GM12878 (cell line): ENCODE data around the gene CCDC9B. TPM values are rescaled to one million over a fixed set of nuclear protein-coding genes. Genes with fewer than 3 reads are reported as not detected.

Source experiments
- ATAC-seq: fragments of 200-7000 bp; cut with Tn5 transposase; 3 replicates; pipeline ENCODE4 v1.9.1; 2020; ENCODE audit warnings: mild to moderate bottlenecking, moderate library complexity
- BruUV-seq: library from RNA; stranded (reverse); fragments of 400-500 nt; replicated peaks from 2 replicates; lab custom pipeline; 2021; lab: Mats Ljungman, UMichigan
- CTCF ChIA-PET: fragments of 300-600 bp; sonication (Branson Sonifier 250); formaldehyde crosslinking; extraction: SDS; loops from one replicate; lab custom pipeline; 2021; ENCODE audit warnings: inconsistent platforms; lab: Yijun Ruan, JAX
- POLR2A ChIA-PET: fragments of 350-600 bp; formaldehyde crosslinking; extraction: SDS; loops from one replicate; lab custom pipeline; 2021; ENCODE audit warnings: inconsistent platforms; lab: Charles Lee
- RAD21 ChIA-PET: fragments of 300-600 bp; sonication (Branson Sonifier 250); formaldehyde crosslinking; loops from one replicate; lab custom pipeline; 2023; ENCODE audit warnings: antibody characterized with exemption; ENCODE audit not compliant: unreplicated experiment; lab: Charles Lee
- SMC1A ChIA-PET: fragments of 300-600 bp; sonication (Branson Sonifier 250); formaldehyde crosslinking; loops from one replicate; lab custom pipeline; 2023; ENCODE audit not compliant: unreplicated experiment, uncharacterized antibody; lab: Charles Lee
- DNase-seq: peaks from one replicate; pipeline ENCODE4 v3.0.0-alpha.2; 2011; ENCODE audit warnings: low read depth, low spot score
- FAIRE-seq: peaks from 3 replicates; lab custom pipeline; 2011; peaks lifted over from hg19 to GRCh38; lab: Jason Lieb, UNC
- H2AFZ ChIP-seq: 2 replicates; pipeline ENCODE4 v1.6.0; 2011; ENCODE audit warnings: low read depth, low read length, control low read depth; ENCODE audit not compliant: control insufficient read depth
- H3K27ac ChIP-seq: 2 replicates; pipeline ENCODE4 v1.5.1; 2011; ENCODE audit warnings: control low read depth; ENCODE audit not compliant: control insufficient read depth, insufficient read depth
- H3K27me3 ChIP-seq, 2 experiments: replicated peaks in 1 of 2; 2 replicates each; pipeline versions ENCODE4 v1.6.0 to v1.6.1; 2011; ENCODE audit warnings: low read length in 1 of 2; ENCODE audit not compliant: control insufficient read depth in 2 of 2, insufficient read depth in 2 of 2
- H3K36me3 ChIP-seq, 2 experiments: 2 replicates each; pipeline ENCODE4 v1.5.1; 2011; ENCODE audit warnings: low read length in 1 of 2; ENCODE audit not compliant: control insufficient read depth in 2 of 2, insufficient read depth in 2 of 2
- H3K4me1 ChIP-seq: 2 replicates; pipeline ENCODE4 v1.6.1; 2011; ENCODE audit warnings: mild to moderate bottlenecking, low read length, moderate library complexity, mixed read lengths; ENCODE audit not compliant: control insufficient read depth, insufficient read depth
- H3K4me2 ChIP-seq: 2 replicates; pipeline ENCODE4 v1.6.0; 2011; ENCODE audit warnings: control low read depth; ENCODE audit not compliant: control insufficient read depth, insufficient read depth
- H3K4me3 ChIP-seq: fragments of 200-600 bp; sonication (generic); 2 replicates; pipeline ENCODE4 v1.5.1; 2016
- H3K79me2 ChIP-seq: 2 replicates; pipeline ENCODE4 v1.6.0; 2011; ENCODE audit warnings: low read length; ENCODE audit not compliant: control insufficient read depth, insufficient read depth
- H3K9ac ChIP-seq: 2 replicates; pipeline ENCODE4 v1.8.0; 2011; ENCODE audit warnings: low read length, control low read depth, mixed read lengths; ENCODE audit not compliant: control insufficient read depth, insufficient read depth
- H3K9me3 ChIP-seq: replicated peaks from 3 replicates; pipeline ENCODE4 v1.5.1; 2011; ENCODE audit warnings: mild to moderate bottlenecking, low read length; ENCODE audit not compliant: control insufficient read depth, insufficient read depth
- H4K20me1 ChIP-seq: 2 replicates; pipeline ENCODE4 v1.6.0; 2011; ENCODE audit not compliant: control insufficient read depth, insufficient read depth
- ZNF592 ChIP-seq: fragments of 450-650 bp; IDR thresholded peaks from 2 replicates; pipeline ENCODE4 v1.6.1; 2017; ENCODE audit warnings: mild to moderate bottlenecking, moderate library complexity
- WGBS: methylation state at CpG from one replicate; pipeline ENCODE4 v1.1.6; 2016; ENCODE audit warnings: low lambda C conversion rate; ENCODE audit not compliant: insufficient replicate concordance, insufficient coverage; ENCODE audit errors: missing lambda C conversion rate; 5-methylcytosine and 5-hydroxymethylcytosine counted together
- in situ Hi-C: fragments of 300-500 bp; cut with MboI; formaldehyde crosslinking; loops from 9 replicates; pipeline ENCODE4 v1.14.3; 2018; ENCODE audit warnings: mixed read lengths
- intact Hi-C: fragments of 100-400 bp; cut with micrococcal nuclease; formaldehyde crosslinking; loops from one replicate; pipeline ENCODE4 v1.14.2; 2022; ENCODE audit not compliant: unreplicated experiment
- polyA plus RNA-seq, 11 experiments: library from polyadenylated mRNA; depleted of rRNA in 4 of 11; unstranded in 6 of 11; stranded (reverse) in 5 of 11; fragments of >200 nt; fragmentation: Nextera tagmentation in 4 of 11; fragmentation: Illumina TruSeq in 1 of 11; extraction: Ambion mirVana in 4 of 11; extraction: Trizol in 1 of 11; gene quantifications; 1 replicate in 1 of 11; 2 replicates in 10 of 11; pipeline versions ENCODE4 v1.2.1 to v1.2.3, GENCODE V29; 2011 to 2016; ENCODE audit warnings: inconsistent platforms in 2 of 11, missing spikeins in 2 of 11, low read depth in 1 of 11
- total RNA-seq, 4 experiments: library from RNA; depleted of rRNA in 3 of 4; stranded (reverse); fragments of >200 nt in 3 of 4; fragmentation: Illumina TruSeq in 1 of 4; extraction: Trizol in 1 of 4; gene quantifications; 2 replicates each; pipeline versions ENCODE4 v1.2.1 to v1.2.3, GENCODE V29; 2013 to 2021

Gene CCDC9B
- total and polyA plus RNA-seq, 10 of the 15 experiments (the other 5 are each of a cell fraction or from before 2014, with no cell fraction given) = 0.01 to 0.08 (median 0.03) TPM; not detected in 6

- no peak for TF ChIP-seq ZNF592
- WGBS = 79% methylated on average over 51 of the region's 68 CpGs
- in situ Hi-C loops = no loop called here
- H3K9me3 ChIP-seq = no peaks in the 10 kb centered on the region
- no peak overlapping the region for H3K27ac ChIP-seq
- ChIA-PET SMC1A (no interaction called here), RAD21 (interaction anchor here (0.6 kb wide), 1 partner anchor 27 kb away, joined by 4 read pairs; no protein-coding TSS in a partner anchor), POLR2A (interaction anchor here (0.5 kb wide), 1 partner anchor 716 kb away, joined by 5 read pairs; no protein-coding TSS in a partner anchor), CTCF (interaction anchor here (0.7 to 2.4 kb wide), 4 partner anchors 12 to 47 kb away, joined by 3 to 8 read pairs (median 5); no protein-coding TSS in a partner anchor)
- no peaks in the 10 kb centered on the region for H3K4me1 ChIP-seq
- intact Hi-C loops = no loop called here
- DNase-seq (no peak), ATAC-seq (no peak), FAIRE-seq (no peak)
- H4K20me1 ChIP-seq = no peaks in the 10 kb centered on the region
- no TSS peak for BruUV-seq
- H2AFZ ChIP-seq = no peak overlapping the region
- H3K27me3 ChIP-seq = no peaks in the 10 kb centered on the region; a peak in 2 of 4 replicates
- no peak overlapping the region for H3K9ac ChIP-seq
- no peak overlapping the region for H3K4me2 ChIP-seq
- H3K79me2 ChIP-seq = no peaks in the 10 kb centered on the region
- H3K36me3 ChIP-seq = no peaks in the 10 kb centered on the region
- H3K4me3 ChIP-seq = no peak overlapping the region
These were observed 49.7 kb downstream of the CCDC9B start for GRCh38 chr15:40290918-40291574.
